DND-41 (cell line): ENCODE data around the gene RAB41.

ENCODE experiments used
- CTCF ChIP-seq: IDR thresholded peaks from 2 replicates; pipeline ENCODE4 v1.5.1; 2012; ENCODE audit warnings: borderline replicate concordance, low read length, moderate library complexity, mild to moderate bottlenecking; ENCODE audit not compliant: poor library complexity, severe bottlenecking; ENCODE audit errors: extremely low read depth
- EZH2 ChIP-seq: IDR thresholded peaks from 3 replicates; pipeline ENCODE4 v1.6.1; 2012; ENCODE audit warnings: borderline replicate concordance, low read depth, mild to moderate bottlenecking, moderate library complexity, low read length, inconsistent platforms; ENCODE audit not compliant: severe bottlenecking

GRCh38 chrX:70324326-70324725 lies 42.4 kb downstream of the RAB41 start:
- TF ChIP-seq CTCF (no peak), EZH2 (no peak)
